ENCODE results near the gene YARS1.

GRCh38 chr1:32725615-32725982 is 91.6 kb downstream of the YARS1 start:
- TF ChIP-seq CTCF (IDR thresholded peaks at IDR 0.05) = no peak
- TF ChIP-seq POLR2AphosphoS5 (IDR thresholded peaks at IDR 0.05; ENCODE audit: low read depth, low read length) = no peak
- TF ChIP-seq REST (IDR thresholded peaks at IDR 0.05; ENCODE audit: insufficient read depth in 1 of 2, low read depth in 2 of 2, low read length in 1 of 2) = no peak
- TF ChIP-seq SIN3A (IDR thresholded peaks at IDR 0.05; ENCODE audit: borderline replicate concordance, insufficient read depth, low read depth, low read length) = no peak
